Heart left ventricle (tissue), 13 donors: ENCODE measurements around the gene PRDM15.

Source experiments
- CTCF ChIP-seq, 12 donors: fragments of 200-600 bp; sonication (generic) in 4 of 12; IDR thresholded peaks; one replicate each; pipeline versions ENCODE4 v1.5.0 to v1.8.0; 2018 to 2022; ENCODE audit warnings: antibody characterized with exemption in 12 of 12, mild to moderate bottlenecking in 5 of 12
- POLR2A ChIP-seq, 2 donors: fragments of 450-650 bp; IDR thresholded peaks; one replicate each; pipeline ENCODE4 v1.6.1; 2017; ENCODE audit warnings: antibody characterized with exemption in 2 of 2, mild to moderate bottlenecking in 2 of 2, moderate library complexity in 2 of 2
- donor health status: ischemic (EF 13 %, LVEDD 7.1; RV severe dilation, severe dysfunction).
- donor health status: DM: no; HTN: yes; CAD: no.
- donor health status: DM: no; HTN: no; CAD: no.
- donor health status: ischemic (EF 25% LVEDD 6.9; RV normal size, moderate dysfunction).
- donor health status: ischemic (EF 25% LVEDD 5.7; RV mildly dilated, moderate dysfunction).
- donor health status: ischemic (EF 35%, LVEDD 5.7; RV mildly dilated, moderate dysfunction).
- donor health status: nonischemic (EF 11% LVEDD 7.7; RV severe dilation, severe dysfunction).
- donor health status: DM: yes; HTN: yes; CAD: no.
- donor health status: PGD.
- donor health status: ischemic (EF 29% LVEDD 5.4; RV normal size, mild dysfunction).
- donor health status: nonischemic (EF 23%, LVEDD 6.1; RV moderate dilation, normal function).

GRCh38 chr21:41856572-41856971, 22.6 kb downstream of the PRDM15 start:
- TF ChIP-seq CTCF (IDR thresholded peaks at IDR 0.05) (no peak), POLR2A (IDR thresholded peaks at IDR 0.05) (no peak)
